MM.1S (cell line): ENCODE data around the gene POU3F3.

Experiments
- DNase-seq: peaks from one replicate; pipeline ENCODE4 v3.0.0-alpha.2; 2015
- H2AFZ ChIP-seq: fragments of 300-600 bp; sonication (generic); 2 replicates; pipeline ENCODE4 v1.6.0; 2016; ENCODE audit warnings: antibody characterized with exemption, low read length
- H3F3A ChIP-seq: fragments of 300-600 bp; sonication (generic); 2 replicates; pipeline ENCODE4 v1.6.1; 2016; ENCODE audit warnings: mild to moderate bottlenecking, antibody characterized with exemption, low read length, moderate library complexity, mixed read lengths; ENCODE audit not compliant: insufficient read depth
- H3K27ac ChIP-seq: fragments of 300-600 bp; sonication (generic); 2 replicates; pipeline ENCODE4 v1.5.1; 2016; ENCODE audit warnings: mild to moderate bottlenecking, low read length
- H3K27me3 ChIP-seq: fragments of 300-600 bp; sonication (generic); replicated peaks from 2 replicates; pipeline ENCODE4 v1.6.0; 2016; ENCODE audit warnings: low read length; ENCODE audit not compliant: insufficient read depth
- H3K36me3 ChIP-seq: fragments of 300-600 bp; sonication (generic); replicated peaks from 2 replicates; pipeline ENCODE4 v1.6.1; 2016; ENCODE audit warnings: mild to moderate bottlenecking, low read length, mixed read lengths; ENCODE audit not compliant: insufficient read depth
- H3K4me1 ChIP-seq: fragments of 300-600 bp; sonication (generic); 2 replicates; pipeline ENCODE4 v1.6.1; 2016; ENCODE audit warnings: low read length, mixed read lengths
- H3K4me2 ChIP-seq: fragments of 300-600 bp; sonication (generic); 2 replicates; pipeline ENCODE4 v1.6.0; 2016; ENCODE audit warnings: low read depth, low read length
- H3K4me3 ChIP-seq: fragments of 300-600 bp; sonication (generic); 2 replicates; pipeline ENCODE4 v1.5.1; 2016; ENCODE audit warnings: low read length, mixed read lengths
- H3K79me2 ChIP-seq: fragments of 300-600 bp; sonication (generic); 2 replicates; pipeline ENCODE4 v1.6.1; 2016; ENCODE audit warnings: mixed run types, low read length, mixed read lengths
- H3K9ac ChIP-seq: fragments of 300-600 bp; sonication (generic); 2 replicates; pipeline ENCODE4 v1.6.1; 2016; ENCODE audit warnings: low read length, mixed read lengths
- H3K9me2 ChIP-seq: fragments of 300-600 bp; sonication (generic); replicated peaks from 2 replicates; pipeline ENCODE4 v1.6.1; 2016; ENCODE audit warnings: mild to moderate bottlenecking, low read length, mixed read lengths; ENCODE audit not compliant: insufficient read depth
- H3K9me3 ChIP-seq: fragments of 300-600 bp; sonication (generic); replicated peaks from 2 replicates; pipeline ENCODE4 v1.6.1; 2016; ENCODE audit warnings: mild to moderate bottlenecking, low read length, mixed read lengths; ENCODE audit not compliant: insufficient read depth
- H4K20me1 ChIP-seq: fragments of 300-600 bp; sonication (generic); 2 replicates; pipeline ENCODE4 v1.6.1; 2016; ENCODE audit warnings: mild to moderate bottlenecking, low read length, moderate library complexity, mixed read lengths; ENCODE audit not compliant: insufficient read depth
- EZH2 ChIP-seq: fragments of 300-600 bp; sonication (generic); optimal IDR thresholded peaks from 2 replicates; pipeline ENCODE3; 2017; ENCODE audit warnings: low read depth, mild to moderate bottlenecking, antibody characterized with exemption, low read length, mixed read lengths
- EZH2phosphoT487 ChIP-seq: fragments of 300-600 bp; sonication (generic); IDR thresholded peaks from 2 replicates; pipeline ENCODE4 v1.6.1; 2018; ENCODE audit warnings: antibody characterized with exemption, low read length
- TF ChIP-seq, protein P1 (sequence below): fragments of 300-600 bp; sonication (generic); IDR thresholded peaks from 2 replicates; pipeline ENCODE4 v1.5.1; 2016; ENCODE audit warnings: antibody characterized with exemption, low read length, mixed read lengths

Gene POU3F3

DNA sequence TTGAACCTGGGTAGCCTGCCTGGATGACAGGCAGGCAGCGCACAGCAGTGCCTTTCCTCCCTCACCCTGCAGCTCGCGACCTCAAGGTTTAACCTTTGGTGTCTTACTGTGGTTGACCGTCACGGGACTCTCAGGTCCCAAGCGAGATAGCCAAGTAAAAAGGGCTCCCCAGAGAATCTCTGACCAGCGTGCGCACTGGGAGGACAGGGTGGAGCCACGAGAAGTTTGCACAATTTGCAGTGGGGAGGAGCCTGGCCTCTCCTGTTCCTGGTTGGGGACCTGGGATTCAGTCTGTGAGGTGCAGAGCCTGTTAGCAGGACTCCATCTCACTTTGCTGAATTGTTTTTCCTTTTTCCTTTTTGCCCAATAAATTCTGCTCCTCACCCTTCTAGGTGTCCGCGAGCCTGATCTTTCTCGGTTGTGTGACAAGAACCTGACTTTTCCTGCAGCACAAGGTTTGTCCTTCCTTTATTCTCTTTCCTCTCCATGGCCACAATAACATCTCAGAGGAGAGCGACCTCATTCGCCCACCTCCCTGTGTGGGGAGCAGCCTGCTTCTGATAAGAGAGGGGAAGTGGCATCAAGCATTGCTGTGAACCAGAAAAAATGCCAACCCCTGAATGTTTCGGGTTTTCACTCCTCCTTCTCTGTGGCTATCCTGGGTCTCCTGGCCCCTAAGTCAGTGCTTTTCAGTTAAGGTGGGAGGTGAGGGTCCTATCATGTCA lies 36.2 kb downstream of the POU3F3 start:
- Histone ChIP-seq H3K9me2 (no peaks in the 10 kb centered on the region), H4K20me1 (no peaks in the 10 kb centered on the region), H3K79me2 (no peaks in the 10 kb centered on the region), H3K9ac (no peak overlapping the region), H3K36me3 (no peaks in the 10 kb centered on the region), H3K4me1 (no peaks in the 10 kb centered on the region), H3K4me2 (no peak overlapping the region), H2AFZ (no peak overlapping the region), H3K9me3 (no peaks in the 10 kb centered on the region), H3F3A (no peaks in the 10 kb centered on the region), H3K4me3 (no peak overlapping the region), H3K27me3 (no peaks in the 10 kb centered on the region), H3K27ac (no peak overlapping the region)
- no peak for DNase-seq
- TF ChIP-seq, protein P1, sequence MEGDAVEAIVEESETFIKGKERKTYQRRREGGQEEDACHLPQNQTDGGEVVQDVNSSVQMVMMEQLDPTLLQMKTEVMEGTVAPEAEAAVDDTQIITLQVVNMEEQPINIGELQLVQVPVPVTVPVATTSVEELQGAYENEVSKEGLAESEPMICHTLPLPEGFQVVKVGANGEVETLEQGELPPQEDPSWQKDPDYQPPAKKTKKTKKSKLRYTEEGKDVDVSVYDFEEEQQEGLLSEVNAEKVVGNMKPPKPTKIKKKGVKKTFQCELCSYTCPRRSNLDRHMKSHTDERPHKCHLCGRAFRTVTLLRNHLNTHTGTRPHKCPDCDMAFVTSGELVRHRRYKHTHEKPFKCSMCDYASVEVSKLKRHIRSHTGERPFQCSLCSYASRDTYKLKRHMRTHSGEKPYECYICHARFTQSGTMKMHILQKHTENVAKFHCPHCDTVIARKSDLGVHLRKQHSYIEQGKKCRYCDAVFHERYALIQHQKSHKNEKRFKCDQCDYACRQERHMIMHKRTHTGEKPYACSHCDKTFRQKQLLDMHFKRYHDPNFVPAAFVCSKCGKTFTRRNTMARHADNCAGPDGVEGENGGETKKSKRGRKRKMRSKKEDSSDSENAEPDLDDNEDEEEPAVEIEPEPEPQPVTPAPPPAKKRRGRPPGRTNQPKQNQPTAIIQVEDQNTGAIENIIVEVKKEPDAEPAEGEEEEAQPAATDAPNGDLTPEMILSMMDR: no peak
- TF ChIP-seq EZH2phosphoT487: no peak
- no peak for TF ChIP-seq EZH2

DNA sequence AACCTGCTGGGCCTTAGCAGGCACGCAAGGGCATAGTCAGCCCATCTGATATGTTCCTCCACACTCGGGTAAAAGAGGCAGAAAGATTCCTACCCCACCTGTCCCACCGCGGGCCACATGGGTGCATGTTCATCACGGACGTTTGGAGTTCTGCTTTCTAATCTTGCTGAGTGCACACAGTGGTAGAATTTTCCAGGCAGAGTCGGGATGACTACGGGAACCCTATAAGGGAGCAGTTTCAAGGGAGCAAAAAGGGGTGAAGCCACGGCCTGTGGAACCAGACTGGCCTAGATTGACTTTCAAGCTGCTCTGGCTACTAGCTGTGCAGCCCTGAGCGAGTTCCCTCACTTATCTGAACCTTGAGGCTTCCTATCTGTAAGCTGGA lies 36.8 kb downstream of the POU3F3 start:
- H4K20me1 ChIP-seq: no peaks in the 10 kb centered on the region
- no peaks in the 10 kb centered on the region for H3K27me3 ChIP-seq
- no peaks in the 10 kb centered on the region for H3F3A ChIP-seq
- H3K4me2 ChIP-seq: no peak overlapping the region
- no peaks in the 10 kb centered on the region for H3K9me2 ChIP-seq
- no peaks in the 10 kb centered on the region for H3K79me2 ChIP-seq
- H2AFZ ChIP-seq: no peak overlapping the region
- DNase-seq: no peak
- no peak overlapping the region for H3K27ac ChIP-seq
- no peaks in the 10 kb centered on the region for H3K4me1 ChIP-seq
- H3K9ac ChIP-seq: no peak overlapping the region
- H3K4me3 ChIP-seq: no peak overlapping the region
- TF ChIP-seq EZH2 (no peak), EZH2phosphoT487 (no peak)
- TF ChIP-seq, protein P1: no peak
- no peaks in the 10 kb centered on the region for H3K9me3 ChIP-seq
- no peaks in the 10 kb centered on the region for H3K36me3 ChIP-seq

DNA sequence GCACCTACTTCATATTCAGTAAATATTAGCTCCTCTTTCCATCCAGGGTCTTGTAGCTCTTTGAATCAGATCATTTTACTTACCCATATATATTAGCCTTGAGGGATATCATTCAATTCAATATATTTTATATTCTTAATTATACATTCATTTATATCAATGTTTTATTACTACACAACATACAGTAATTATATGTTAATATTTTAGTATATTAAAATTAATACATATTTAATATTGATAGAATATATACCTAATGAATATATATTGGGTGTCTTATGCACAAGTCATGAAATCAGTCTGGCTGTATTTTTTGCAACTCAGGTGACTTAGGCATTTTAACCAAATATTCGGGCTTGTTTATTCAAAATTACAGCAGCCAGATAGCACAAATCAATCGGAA lies 37.2 kb downstream of the POU3F3 start:
- Histone ChIP-seq H3K79me2 (no peaks in the 10 kb centered on the region), H3K27ac (no peak overlapping the region), H3K4me2 (no peak overlapping the region), H4K20me1 (no peaks in the 10 kb centered on the region), H3K4me3 (no peak overlapping the region), H3F3A (no peaks in the 10 kb centered on the region), H2AFZ (no peak overlapping the region), H3K9ac (no peak overlapping the region), H3K9me2 (no peaks in the 10 kb centered on the region), H3K9me3 (no peaks in the 10 kb centered on the region), H3K36me3 (no peaks in the 10 kb centered on the region), H3K27me3 (no peaks in the 10 kb centered on the region), H3K4me1 (no peaks in the 10 kb centered on the region)
- TF ChIP-seq, protein P1: no peak
- DNase-seq: no peak
